Measurements from ENCODE around the gene GSAP.

- TF ChIP-seq POLR2A (IDR thresholded peaks at IDR 0.05) (peak in 1 of 2 donors; percentile 24), CTCF (IDR thresholded peaks at IDR 0.05) (no peak)
Observed at GRCh38 chr7:77426521-77427051, 10.4 kb upstream of the GSAP start.

All from thyroid gland (tissue), 4 donors.